Measurements from ENCODE around the gene DCAF5. TPM values are rescaled to one million over a fixed set of nuclear protein-coding genes. Genes with fewer than 3 reads are reported as not detected.

DCAF5 gene
- total and polyA plus RNA-seq, 2 of the 8 experiments (the other 6 are each of a cell fraction or from before 2014, with no cell fraction given), result 24.3 to 31.0 TPM

- Histone ChIP-seq H3K4me3 (ENCODE audit: extremely low read depth in 1 of 4, insufficient read depth in 2 of 4, low read depth in 3 of 4, low read length in 4 of 4) (no peak overlapping the region), H3K79me1 (ENCODE audit: low read depth, low read length) (no peaks in the 10 kb centered on the region), H3K18ac (ENCODE audit: extremely low read depth, low read length) (no peak overlapping the region), H3K4me1 (replicated peaks in 1 of 4; ENCODE audit: control insufficient read depth in 3 of 4, insufficient read depth in 4 of 4, low read length in 3 of 4) (no peaks in the 10 kb centered on the region), H3K56ac (replicated peaks; ENCODE audit: insufficient read length, low read depth, low read length) (no peak overlapping the region), H2BK15ac (ENCODE audit: low read length) (no peak overlapping the region), H3K23me2 (ENCODE audit: low read depth, low read length) (no peaks in the 10 kb centered on the region), H3K23ac (ENCODE audit: insufficient read length) (no peak overlapping the region), H3K4me2 (ENCODE audit: insufficient read depth in 1 of 2, low read depth in 2 of 2, low read length in 2 of 2) (no peak overlapping the region), H3K14ac (ENCODE audit: insufficient read length) (no peak overlapping the region), H4K20me1 (replicated peaks in 1 of 2; ENCODE audit: control insufficient read depth in 1 of 2, insufficient read depth in 2 of 2, low read length in 2 of 2) (no peaks in the 10 kb centered on the region), H4K5ac (ENCODE audit: insufficient read length, low read depth, low read length) (no peak overlapping the region), H2AFZ (ENCODE audit: low read length) (no peak overlapping the region), H3K36me3 (ENCODE audit: control insufficient read depth in 2 of 4, insufficient read depth in 4 of 4, low read length in 3 of 4) (peaks cover 0 to 4% (median 2%) of the 10 kb centered on the region in 4 experiments; a peak in 3 of 8 replicates), H3K9ac (replicated peaks in 1 of 4; ENCODE audit: extremely low read depth in 1 of 4, low read depth in 3 of 4, low read length in 3 of 4) (no peak overlapping the region; a peak in 1 of 7 replicates), H3K9me3 (ENCODE audit: insufficient read depth in 2 of 2, low read depth in 1 of 2, low read length in 1 of 2) (no peaks in the 10 kb centered on the region), H3K4ac (replicated peaks; ENCODE audit: insufficient read length, low read depth, low read length) (no peak overlapping the region), H2BK20ac (ENCODE audit: low read length) (no peak overlapping the region), H2BK5ac (ENCODE audit: low read depth, low read length) (no peak overlapping the region), H4K8ac (ENCODE audit: extremely low read depth, insufficient read depth, low read length) (no peak overlapping the region), H3K27me3 (replicated peaks in 1 of 4; ENCODE audit: control insufficient read depth in 3 of 4, extremely low read depth in 1 of 4, insufficient read depth in 3 of 4, low read length in 3 of 4) (no peaks in the 10 kb centered on the region), H2AK5ac (ENCODE audit: low read depth, low read length) (no peak overlapping the region), H3K79me2 (ENCODE audit: control insufficient read depth in 1 of 2, insufficient read depth in 2 of 2, low read length in 2 of 2) (no peaks in the 10 kb centered on the region), H3K27ac (ENCODE audit: low read depth, low read length) (no peak overlapping the region), H4K91ac (replicated peaks; ENCODE audit: insufficient read length, low read length) (no peak overlapping the region), H2BK120ac (replicated peaks; ENCODE audit: low read depth, low read length) (no peak overlapping the region), H2BK12ac (ENCODE audit: low read depth, low read length) (no peak overlapping the region)
- DNase-seq (ENCODE audit: low read depth in 1 of 2, low spot score in 2 of 2), result no peak
- POLR2A ChIA-PET (ENCODE audit: partially characterized antibody), result no interaction called here
- 84% methylated on average over 2 of the region's 2 CpGs; no CpG with 5 or more reads in 1 of the 2 experiments for WGBS, 2 experiments (ENCODE audit: extremely low coverage in 1 of 2, insufficient coverage in 1 of 2, insufficient read length in 1 of 2, insufficient replicate concordance in 2 of 2, low coverage in 1 of 2, low lambda C conversion rate in 2 of 2, missing lambda C conversion rate in 1 of 2)
- no peak for FAIRE-seq
- CTCF ChIA-PET (ENCODE audit: partially characterized antibody), result interaction anchor here (0.9 to 6.2 kb wide), 6 partner anchors 8 to 241 kb away, joined by 3 to 71 read pairs (median 3); no protein-coding TSS in a partner anchor
- TF ChIP-seq USF2 (IDR thresholded peaks at IDR 0.05; ENCODE audit: low read length) (no peak), RBBP5 (IDR thresholded peaks at IDR 0.05; ENCODE audit: borderline replicate concordance, low read depth, low read length) (no peak)
These were observed 47.6 kb downstream of the DCAF5 start for GRCh38 chr14:69105326-69105725.
